H9 (cell line): ENCODE results near the gene ACAP3. TPM values are rescaled to one million over a fixed set of nuclear protein-coding genes. Genes with fewer than 3 reads are reported as not detected.

Experiments
- DNase-seq: peaks from one replicate; pipeline ENCODE4 v3.0.0-alpha.2; 2017
- H2AFZ ChIP-seq: one replicate; pipeline ENCODE4 v1.6.1; 2013; ENCODE audit warnings: mild to moderate bottlenecking, low read length, control low read depth, moderate library complexity
- H2AK5ac ChIP-seq: 2 replicates; pipeline ENCODE4 v1.6.1; 2013; ENCODE audit warnings: low read length, control low read depth, mixed read lengths; ENCODE audit not compliant: insufficient read length
- H2BK120ac ChIP-seq: one replicate; pipeline ENCODE4 v1.6.1; 2013; ENCODE audit warnings: low read depth, mild to moderate bottlenecking, low read length, control low read depth, inconsistent platforms; ENCODE audit not compliant: poor library complexity, severe bottlenecking
- H2BK12ac ChIP-seq: 2 replicates; pipeline ENCODE4 v1.6.1; 2013; ENCODE audit warnings: low read length, control low read depth, mixed read lengths, low read depth; ENCODE audit not compliant: insufficient read length
- H2BK15ac ChIP-seq: 2 replicates; pipeline ENCODE4 v1.6.1; 2013; ENCODE audit warnings: low read depth, low read length, control low read depth
- H2BK20ac ChIP-seq: one replicate; pipeline ENCODE4 v1.6.1; 2013; ENCODE audit warnings: low read depth, mild to moderate bottlenecking, low read length, control low read depth, inconsistent platforms; ENCODE audit not compliant: poor library complexity, severe bottlenecking
- H2BK5ac ChIP-seq: 2 replicates; pipeline ENCODE4 v1.6.1; 2013; ENCODE audit warnings: low read length, control low read depth, mixed read lengths; ENCODE audit not compliant: insufficient read length
- H3K14ac ChIP-seq: 2 replicates; pipeline ENCODE4 v1.6.1; 2013; ENCODE audit warnings: low read length, control low read depth; ENCODE audit not compliant: insufficient read depth
- H3K18ac ChIP-seq: 2 replicates; pipeline ENCODE4 v1.6.1; 2013; ENCODE audit warnings: low read depth, mild to moderate bottlenecking, mixed read lengths, low read length, control low read depth; ENCODE audit not compliant: insufficient read length
- H3K23ac ChIP-seq: 2 replicates; pipeline ENCODE4 v1.6.1; 2013; ENCODE audit warnings: low read length, control low read depth, mixed read lengths, low read depth; ENCODE audit not compliant: insufficient read length
- H3K23me2 ChIP-seq: 2 replicates; pipeline ENCODE4 v1.6.1; 2013; ENCODE audit warnings: low read depth, mild to moderate bottlenecking, mixed read lengths, low read length, control low read depth; ENCODE audit not compliant: insufficient read length, poor library complexity, severe bottlenecking
- H3K27ac ChIP-seq: 2 replicates; pipeline ENCODE4 v1.5.1; 2013; ENCODE audit warnings: low read length, control low read depth, mixed read lengths, low read depth; ENCODE audit not compliant: insufficient read length
- H3K27me3 ChIP-seq: 2 replicates; pipeline ENCODE4 v1.6.1; 2013; ENCODE audit warnings: low read length, control low read depth, inconsistent platforms; ENCODE audit not compliant: insufficient read depth
- H3K4ac ChIP-seq: 2 replicates; pipeline ENCODE4 v1.6.1; 2013; ENCODE audit warnings: low read depth, mild to moderate bottlenecking, control low read depth, inconsistent platforms, low read length, moderate library complexity
- H3K4me1 ChIP-seq: 2 replicates; pipeline ENCODE4 v1.6.1; 2013; ENCODE audit warnings: low read length, control low read depth, inconsistent platforms; ENCODE audit not compliant: insufficient read depth
- H3K4me2 ChIP-seq: 2 replicates; pipeline ENCODE4 v1.6.1; 2013; ENCODE audit warnings: low read length, control low read depth, mixed read lengths; ENCODE audit not compliant: insufficient read length, insufficient read depth
- H3K56ac ChIP-seq: 2 replicates; pipeline ENCODE4 v1.6.1; 2013; ENCODE audit warnings: low read depth, mild to moderate bottlenecking, mixed read lengths, low read length, control low read depth; ENCODE audit not compliant: insufficient read length
- H3K79me1 ChIP-seq: 2 replicates; pipeline ENCODE4 v1.6.1; 2013; ENCODE audit warnings: low read depth, mild to moderate bottlenecking, moderate library complexity, low read length, control low read depth, inconsistent platforms; ENCODE audit not compliant: insufficient read depth, poor library complexity, severe bottlenecking
- H3K79me2 ChIP-seq: 2 replicates; pipeline ENCODE4 v1.6.1; 2013; ENCODE audit warnings: low read length, control low read depth, inconsistent platforms; ENCODE audit not compliant: insufficient read depth
- H3K9ac ChIP-seq: 2 replicates; pipeline ENCODE4 v1.6.1; 2013; ENCODE audit warnings: low read length, control low read depth, mixed read lengths; ENCODE audit not compliant: insufficient read length; ENCODE audit errors: extremely low read depth
- H3K9me3 ChIP-seq: one replicate; pipeline ENCODE4 v1.6.1; 2013; ENCODE audit warnings: low read depth, low read length, inconsistent platforms; ENCODE audit not compliant: control insufficient read depth
- H3T11ph ChIP-seq: one replicate; pipeline ENCODE4 v1.6.1; 2013; ENCODE audit warnings: mild to moderate bottlenecking, low read length, control low read depth, inconsistent platforms
- H4K20me1 ChIP-seq: one replicate; pipeline ENCODE4 v1.6.1; 2013; ENCODE audit not compliant: control insufficient read depth, insufficient read length, insufficient read depth
- H4K5ac ChIP-seq: 2 replicates; pipeline ENCODE4 v1.6.1; 2013; ENCODE audit warnings: low read depth, mild to moderate bottlenecking, mixed read lengths, low read length, control low read depth; ENCODE audit not compliant: insufficient read length
- H4K8ac ChIP-seq: replicated peaks from 2 replicates; pipeline ENCODE4 v1.6.1; 2013; ENCODE audit warnings: low read length, control low read depth, mixed read lengths, low read depth; ENCODE audit not compliant: insufficient read length
- H4K91ac ChIP-seq: 2 replicates; pipeline ENCODE4 v1.6.1; 2013; ENCODE audit warnings: low read depth, mild to moderate bottlenecking, moderate library complexity, mixed read lengths, low read length, control low read depth; ENCODE audit not compliant: insufficient read length
- H3K27ac Mint-ChIP-seq, 3 experiments: 2 replicates in 2 of 3; 3 replicates in 1 of 3; pipeline ENCODE4 v1.8.0; 2020 to 2021; ENCODE audit warnings: mixed read lengths in 3 of 3, mild to moderate bottlenecking in 1 of 3, moderate library complexity in 1 of 3
- H3K27me3 Mint-ChIP-seq: 2 replicates; pipeline ENCODE4 v1.8.0; 2021; ENCODE audit warnings: low read depth, mild to moderate bottlenecking, moderate library complexity, mixed read lengths
- H3K36me3 Mint-ChIP-seq, 3 experiments: 2 replicates in 2 of 3; 3 replicates in 1 of 3; pipeline ENCODE4 v1.8.0; 2020 to 2021; ENCODE audit warnings: low read depth in 3 of 3, mixed read lengths in 3 of 3; ENCODE audit not compliant: insufficient read depth in 1 of 3
- H3K4me1 Mint-ChIP-seq, 2 experiments: 2 replicates each; pipeline ENCODE4 v1.8.0; 2020; ENCODE audit warnings: mixed read lengths in 2 of 2
- H3K4me3 Mint-ChIP-seq, 2 experiments: 2 replicates in 1 of 2; 3 replicates in 1 of 2; pipeline ENCODE4 v1.8.0; 2020 to 2021; ENCODE audit warnings: mild to moderate bottlenecking in 2 of 2, mixed read lengths in 2 of 2, moderate library complexity in 1 of 2
- H3K9me3 Mint-ChIP-seq, 2 experiments: 2 replicates in 1 of 2; 3 replicates in 1 of 2; pipeline ENCODE4 v1.8.0; 2020; ENCODE audit warnings: mild to moderate bottlenecking in 2 of 2, mixed read lengths in 2 of 2, moderate library complexity in 1 of 2
- WGBS: extraction: QIAGEN DNeasy Blood & Tissue Kit; methylation state at CpG from one replicate; pipeline ENCODE4 v1.1.7; 2013; ENCODE audit warnings: missing lambda C conversion rate, low lambda C conversion rate, mixed read lengths; ENCODE audit not compliant: insufficient read length; ENCODE audit errors: extremely low coverage; 5-methylcytosine and 5-hydroxymethylcytosine counted together
- total RNA-seq: library from RNA; stranded (reverse); gene quantifications from 2 replicates; pipeline ENCODE4 v1.2.1, GENCODE V29; 2021
- TF ChIP-seq, protein P1 (sequence below): fragments of 200-600 bp; sonication (generic); conservative IDR thresholded peaks from 3 replicates; pipeline ENCODE4 v1.8.0; 2021; ENCODE audit warnings: antibody characterized with exemption, mild to moderate bottlenecking

Gene ACAP3
- total RNA-seq, 1 experiment from 2014 or later = 41.4 TPM

DNA sequence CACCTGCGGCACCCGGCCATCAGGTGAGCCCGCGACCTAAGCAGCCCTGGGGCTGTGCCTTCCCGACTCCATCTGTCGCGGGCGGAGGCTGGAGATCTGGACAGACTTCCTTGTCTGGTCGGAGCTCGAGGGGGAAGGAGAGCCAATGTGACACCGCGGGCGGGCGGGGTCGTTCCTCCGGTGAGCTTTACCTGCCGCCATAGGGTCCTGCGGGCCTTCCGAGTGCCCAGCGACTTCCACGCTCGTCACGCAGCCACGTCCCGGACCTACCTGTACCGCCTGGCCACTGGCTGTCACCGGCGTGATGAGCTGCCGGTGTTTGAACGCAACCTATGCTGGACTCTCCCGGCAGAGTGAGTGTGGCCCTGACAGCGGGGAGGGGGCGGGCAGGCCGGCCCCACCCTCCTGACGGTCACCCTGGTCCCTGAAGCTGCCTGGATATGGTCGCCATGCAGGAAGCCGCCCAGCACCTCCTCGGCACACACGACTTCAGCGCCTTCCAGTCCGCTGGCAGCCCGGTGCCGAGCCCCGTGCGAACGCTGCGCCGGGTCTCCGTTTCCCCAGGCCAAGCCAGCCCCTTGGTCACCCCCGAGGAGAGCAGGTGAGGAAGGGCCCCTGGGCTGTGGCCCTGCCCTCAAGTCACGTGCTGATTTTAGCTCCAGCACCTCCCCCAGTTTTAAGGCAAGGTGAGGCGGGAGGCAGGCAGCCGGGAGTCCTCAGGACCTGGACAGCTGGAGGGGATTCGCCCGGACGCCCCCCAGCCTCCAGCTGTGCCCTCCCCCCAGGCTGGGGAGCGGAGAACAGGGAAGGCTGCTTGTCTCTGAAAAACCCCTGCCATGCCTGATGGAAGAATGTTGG lies 1.8 kb upstream of the ACAP3 start:
- no peaks in the 10 kb centered on the region for H3K79me1 ChIP-seq
- H3K4ac ChIP-seq = no peak overlapping the region
- H3K14ac ChIP-seq = no peak overlapping the region
- H2BK5ac ChIP-seq = no peak overlapping the region
- H4K91ac ChIP-seq = no peak overlapping the region
- no peak overlapping the region for H4K8ac ChIP-seq
- no peak overlapping the region for H2BK15ac ChIP-seq
- no peak overlapping the region for H2AFZ ChIP-seq
- peaks cover 3% of the 10 kb centered on the region; the same call in 1 of the 2 replicates for H3K27me3 Mint-ChIP-seq
- no peak overlapping the region for H2BK120ac ChIP-seq
- no peak overlapping the region for H3K18ac ChIP-seq
- H3K9me3 ChIP-seq = no peaks in the 10 kb centered on the region
- H3K27me3 ChIP-seq = no peaks in the 10 kb centered on the region
- H2BK20ac ChIP-seq = no peak overlapping the region
- H4K20me1 ChIP-seq = no peaks in the 10 kb centered on the region
- H3K27ac ChIP-seq = no peak overlapping the region
- H3T11ph ChIP-seq = no peak overlapping the region
- no peak overlapping the region for H3K56ac ChIP-seq
- H3K23ac ChIP-seq = no peak overlapping the region
- no peak overlapping the region for H2AK5ac ChIP-seq
- peaks cover 15% of the 10 kb centered on the region for H3K23me2 ChIP-seq
- peak overlapping the region; percentile 46 for H3K4me2 ChIP-seq
- H3K27ac Mint-ChIP-seq = no peak overlapping the region
- WGBS = no CpG with 5 or more reads among the region's 57 CpGs
- H3K36me3 Mint-ChIP-seq = peaks cover 4 to 26% (median 20%) of the 10 kb centered on the region in 3 experiments
- TF ChIP-seq, protein P1, sequence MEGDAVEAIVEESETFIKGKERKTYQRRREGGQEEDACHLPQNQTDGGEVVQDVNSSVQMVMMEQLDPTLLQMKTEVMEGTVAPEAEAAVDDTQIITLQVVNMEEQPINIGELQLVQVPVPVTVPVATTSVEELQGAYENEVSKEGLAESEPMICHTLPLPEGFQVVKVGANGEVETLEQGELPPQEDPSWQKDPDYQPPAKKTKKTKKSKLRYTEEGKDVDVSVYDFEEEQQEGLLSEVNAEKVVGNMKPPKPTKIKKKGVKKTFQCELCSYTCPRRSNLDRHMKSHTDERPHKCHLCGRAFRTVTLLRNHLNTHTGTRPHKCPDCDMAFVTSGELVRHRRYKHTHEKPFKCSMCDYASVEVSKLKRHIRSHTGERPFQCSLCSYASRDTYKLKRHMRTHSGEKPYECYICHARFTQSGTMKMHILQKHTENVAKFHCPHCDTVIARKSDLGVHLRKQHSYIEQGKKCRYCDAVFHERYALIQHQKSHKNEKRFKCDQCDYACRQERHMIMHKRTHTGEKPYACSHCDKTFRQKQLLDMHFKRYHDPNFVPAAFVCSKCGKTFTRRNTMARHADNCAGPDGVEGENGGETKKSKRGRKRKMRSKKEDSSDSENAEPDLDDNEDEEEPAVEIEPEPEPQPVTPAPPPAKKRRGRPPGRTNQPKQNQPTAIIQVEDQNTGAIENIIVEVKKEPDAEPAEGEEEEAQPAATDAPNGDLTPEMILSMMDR = no peak
- H3K4me1 ChIP-seq = peaks cover 5% of the 10 kb centered on the region; the same call in 1 of the 2 replicates
- peaks cover 16 to 29% of the 10 kb centered on the region in 2 experiments for H3K4me1 Mint-ChIP-seq
- H4K5ac ChIP-seq = no peak overlapping the region
- no peak overlapping the region for H2BK12ac ChIP-seq
- no peaks in the 10 kb centered on the region for H3K79me2 ChIP-seq
- H3K9ac ChIP-seq = peak overlapping the region; percentile 33
- H3K9me3 Mint-ChIP-seq = no peaks in the 10 kb centered on the region; a peak in 1 of 5 replicates
- H3K4me3 Mint-ChIP-seq = peak overlapping the region; percentile 80 to 82
- DNase-seq = peak; percentile 62
